Brain microvascular endothelial cell (primary cell): ENCODE results near the gene PRPH2.

Source experiments
- DNase-seq: peaks from one replicate; pipeline ENCODE4 v3.0.0-alpha.2; 2020
- H3K27ac ChIP-seq: fragments of 250-450 bp; sonication (Bioruptor Pico); 2 replicates; pipeline ENCODE4 v1.5.1; 2020; ENCODE audit warnings: mild to moderate bottlenecking, moderate library complexity
- H3K27me3 ChIP-seq: fragments of 250-450 bp; sonication (Bioruptor Pico); replicated peaks from 2 replicates; pipeline ENCODE4 v1.5.1; 2020; ENCODE audit warnings: mild to moderate bottlenecking
- H3K36me3 ChIP-seq: fragments of 250-450 bp; sonication (Bioruptor Pico); replicated peaks from 2 replicates; pipeline ENCODE4 v1.5.1; 2020; ENCODE audit warnings: mild to moderate bottlenecking
- H3K4me3 ChIP-seq: 2 replicates; pipeline ENCODE4 v1.5.1; 2011; ENCODE audit warnings: low read depth, mild to moderate bottlenecking, control low read depth, low read length, moderate library complexity
- in situ Hi-C: cut with HindIII; loops from 2 replicates; pipeline ENCODE4 v1.10.0; 2017; ENCODE audit warnings: low sequenced_read_pairs, low pct_ligation_motif_present
- TF ChIP-seq, protein P1 (sequence below): IDR thresholded peaks from 2 replicates; pipeline ENCODE4 v1.5.1; 2011; ENCODE audit warnings: low read depth, mild to moderate bottlenecking, moderate library complexity, low read length, control low read depth, inconsistent platforms; ENCODE audit errors: missing control alignments

Gene PRPH2

GRCh38 chr6:42696526-42697267 is 25.7 kb downstream of the PRPH2 start:
- Histone ChIP-seq H3K27me3 (no peaks in the 10 kb centered on the region), H3K36me3 (no peaks in the 10 kb centered on the region), H3K27ac (no peak overlapping the region), H3K4me3 (no peak overlapping the region)
- in situ Hi-C loops: no loop called here
- TF ChIP-seq, protein P1, sequence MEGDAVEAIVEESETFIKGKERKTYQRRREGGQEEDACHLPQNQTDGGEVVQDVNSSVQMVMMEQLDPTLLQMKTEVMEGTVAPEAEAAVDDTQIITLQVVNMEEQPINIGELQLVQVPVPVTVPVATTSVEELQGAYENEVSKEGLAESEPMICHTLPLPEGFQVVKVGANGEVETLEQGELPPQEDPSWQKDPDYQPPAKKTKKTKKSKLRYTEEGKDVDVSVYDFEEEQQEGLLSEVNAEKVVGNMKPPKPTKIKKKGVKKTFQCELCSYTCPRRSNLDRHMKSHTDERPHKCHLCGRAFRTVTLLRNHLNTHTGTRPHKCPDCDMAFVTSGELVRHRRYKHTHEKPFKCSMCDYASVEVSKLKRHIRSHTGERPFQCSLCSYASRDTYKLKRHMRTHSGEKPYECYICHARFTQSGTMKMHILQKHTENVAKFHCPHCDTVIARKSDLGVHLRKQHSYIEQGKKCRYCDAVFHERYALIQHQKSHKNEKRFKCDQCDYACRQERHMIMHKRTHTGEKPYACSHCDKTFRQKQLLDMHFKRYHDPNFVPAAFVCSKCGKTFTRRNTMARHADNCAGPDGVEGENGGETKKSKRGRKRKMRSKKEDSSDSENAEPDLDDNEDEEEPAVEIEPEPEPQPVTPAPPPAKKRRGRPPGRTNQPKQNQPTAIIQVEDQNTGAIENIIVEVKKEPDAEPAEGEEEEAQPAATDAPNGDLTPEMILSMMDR: no peak
- DNase-seq: peak; percentile 34

- DNase-seq: peak; percentile 49
- in situ Hi-C loops: no loop called here
- TF ChIP-seq, protein P1: no peak
- peaks cover 14% of the 10 kb centered on the region for H3K36me3 ChIP-seq
- H3K4me3 ChIP-seq: no peak overlapping the region
- no peaks in the 10 kb centered on the region for H3K27me3 ChIP-seq
- H3K27ac ChIP-seq: peak overlapping the region; percentile 41
Measured at GRCh38 chr6:42694586-42694985, 27.8 kb downstream of the PRPH2 start.

DNA sequence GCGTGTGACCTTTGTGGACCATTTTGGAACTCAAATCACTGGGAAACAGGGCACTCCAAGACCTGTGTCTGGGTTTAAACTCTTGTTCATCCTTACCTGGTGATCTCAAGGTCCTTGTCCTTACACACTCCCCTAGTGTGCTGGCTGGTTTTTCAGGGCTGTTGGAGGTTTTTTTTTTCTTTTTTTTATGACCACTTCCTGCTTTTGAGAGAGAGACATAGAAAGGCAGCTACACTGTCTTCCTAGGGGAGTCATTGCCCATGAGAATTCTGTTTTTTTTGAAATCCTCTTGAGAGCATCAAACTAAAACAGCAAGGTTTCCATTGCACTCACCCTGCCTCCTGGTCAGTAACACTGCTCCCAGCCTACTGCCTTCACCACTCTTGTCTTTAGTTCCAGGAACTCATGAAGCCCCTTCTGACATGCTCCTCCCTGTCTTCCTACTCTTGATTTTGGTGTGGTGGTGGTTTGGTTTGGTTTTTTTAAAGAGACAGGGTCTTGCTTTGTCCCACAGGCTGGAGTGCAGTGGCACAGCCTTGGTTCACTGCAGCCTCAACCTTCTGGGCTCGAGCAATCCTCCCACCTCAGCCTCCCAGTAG is 28.6 kb downstream of the PRPH2 start:
- H3K27me3 ChIP-seq: no peaks in the 10 kb centered on the region
- in situ Hi-C loops: no loop called here
- no peak for DNase-seq
- H3K4me3 ChIP-seq: no peak overlapping the region
- TF ChIP-seq, protein P1: no peak
- H3K27ac ChIP-seq: peak overlapping the region; percentile 41
- H3K36me3 ChIP-seq: peaks cover 17% of the 10 kb centered on the region

- Histone ChIP-seq H3K27me3 (no peaks in the 10 kb centered on the region), H3K4me3 (no peak overlapping the region), H3K36me3 (peaks cover 26% of the 10 kb centered on the region), H3K27ac (peak overlapping the region; percentile 52)
- in situ Hi-C loops: no loop called here
- TF ChIP-seq, protein P1: no peak
- DNase-seq: peak; percentile 82
Measured at GRCh38 chr6:42692137-42692911, 30.1 kb downstream of the PRPH2 start.

DNA sequence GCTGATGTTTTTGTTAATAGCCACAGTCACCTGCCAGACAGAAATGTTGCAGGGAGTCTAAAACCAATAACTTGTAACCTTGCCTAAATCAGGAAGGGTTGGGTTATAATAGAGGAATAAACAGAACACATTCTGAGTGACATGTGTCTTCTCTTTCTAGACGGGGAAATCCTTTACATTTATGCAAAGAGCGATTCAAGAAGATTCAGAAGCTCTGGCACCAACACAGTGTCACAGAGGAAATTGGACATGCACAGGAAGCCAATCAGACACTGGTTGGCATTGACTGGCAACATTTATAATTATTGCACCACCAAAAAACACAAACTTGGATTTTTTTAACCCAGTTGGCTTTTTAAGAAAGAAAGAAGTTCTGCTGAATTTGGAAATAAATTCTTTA is 31.5 kb downstream of the PRPH2 start:
- in situ Hi-C loops: no loop called here
- DNase-seq: no peak
- no peak overlapping the region for H3K4me3 ChIP-seq
- H3K27ac ChIP-seq: no peak overlapping the region
- TF ChIP-seq, protein P1: no peak
- H3K27me3 ChIP-seq: no peaks in the 10 kb centered on the region
- peaks cover 26% of the 10 kb centered on the region for H3K36me3 ChIP-seq
